ENCODE data around the gene ARHGEF12.

The ARHGEF12 gene

GRCh38 chr11:120517390-120517761 is 181.2 kb downstream of the ARHGEF12 start:
- Mint-ChIP-seq H3K4me3 (no peak overlapping the region), H3K27me3 (peaks cover 55 to 64% of the 10 kb centered on the region in 2 donors), H3K9me3 (no peaks in the 10 kb centered on the region), H3K36me3 (no peaks in the 10 kb centered on the region), H3K4me1 (peaks cover 0 to 3% of the 10 kb centered on the region in 2 donors), H3K27ac (no peak overlapping the region)
- no peak for DNase-seq
- ATAC-seq (replicated peaks), result no peak

GRCh38 chr11:120517801-120518291 is 181.6 kb downstream of the ARHGEF12 start:
- H3K27ac Mint-ChIP-seq, result no peak overlapping the region
- H3K4me3 Mint-ChIP-seq, result no peak overlapping the region
- peaks cover 0 to 3% of the 10 kb centered on the region in 2 donors for H3K4me1 Mint-ChIP-seq
- H3K36me3 Mint-ChIP-seq, result no peaks in the 10 kb centered on the region
- DNase-seq (no peak), ATAC-seq (replicated peaks) (no peak)
- H3K9me3 Mint-ChIP-seq, result no peaks in the 10 kb centered on the region
- peaks cover 50 to 64% of the 10 kb centered on the region in 2 donors for H3K27me3 Mint-ChIP-seq

- Mint-ChIP-seq H3K36me3 (no peaks in the 10 kb centered on the region), H3K9me3 (no peaks in the 10 kb centered on the region), H3K27me3 (peaks cover 51 to 64% of the 10 kb centered on the region in 2 donors), H3K4me3 (no peak overlapping the region), H3K4me1 (peaks cover 0 to 3% of the 10 kb centered on the region in 2 donors), H3K27ac (no peak overlapping the region)
- no peak for DNase-seq
- no peak for ATAC-seq (replicated peaks)
Observed at GRCh38 chr11:120518356-120518755, 182.1 kb downstream of the ARHGEF12 start.

GRCh38 chr11:120519474-120519873 is 183.3 kb downstream of the ARHGEF12 start:
- Mint-ChIP-seq H3K36me3 (no peaks in the 10 kb centered on the region), H3K9me3 (no peaks in the 10 kb centered on the region), H3K4me1 (peaks cover 0 to 3% of the 10 kb centered on the region in 2 donors), H3K4me3 (no peak overlapping the region), H3K27ac (no peak overlapping the region), H3K27me3 (peaks cover 48 to 62% of the 10 kb centered on the region in 2 donors)
- DNase-seq, result no peak
- ATAC-seq (replicated peaks), result no peak

- DNase-seq (no peak), ATAC-seq (replicated peaks) (no peak)
- Mint-ChIP-seq H3K27me3 (peaks cover 48 to 62% of the 10 kb centered on the region in 2 donors), H3K4me1 (peaks cover 0 to 5% of the 10 kb centered on the region in 2 donors), H3K4me3 (no peak overlapping the region), H3K36me3 (no peaks in the 10 kb centered on the region), H3K27ac (no peak overlapping the region), H3K9me3 (no peaks in the 10 kb centered on the region)
Observed at GRCh38 chr11:120520091-120520822, 184.0 kb downstream of the ARHGEF12 start.

GRCh38 chr11:120521176-120521575 is 185.0 kb downstream of the ARHGEF12 start:
- Mint-ChIP-seq H3K36me3 (no peaks in the 10 kb centered on the region), H3K4me3 (no peak overlapping the region), H3K4me1 (peaks cover 0 to 5% of the 10 kb centered on the region in 2 donors), H3K9me3 (no peaks in the 10 kb centered on the region), H3K27me3 (peaks cover 44 to 58% of the 10 kb centered on the region in 2 donors), H3K27ac (no peak overlapping the region)
- DNase-seq (no peak), ATAC-seq (replicated peaks) (no peak)

GRCh38 chr11:120522021-120522420 is 185.8 kb downstream of the ARHGEF12 start:
- no peaks in the 10 kb centered on the region for H3K9me3 Mint-ChIP-seq
- no peak overlapping the region for H3K27ac Mint-ChIP-seq
- no peak overlapping the region for H3K4me3 Mint-ChIP-seq
- H3K4me1 Mint-ChIP-seq, result peaks cover 0 to 2% of the 10 kb centered on the region in 2 donors
- peaks cover 38 to 52% of the 10 kb centered on the region in 2 donors for H3K27me3 Mint-ChIP-seq
- DNase-seq (no peak), ATAC-seq (replicated peaks) (no peak)
- H3K36me3 Mint-ChIP-seq, result no peaks in the 10 kb centered on the region

- H3K9me3 Mint-ChIP-seq, result no peaks in the 10 kb centered on the region
- H3K4me3 Mint-ChIP-seq, result no peak overlapping the region
- H3K27ac Mint-ChIP-seq, result no peak overlapping the region
- no peak for ATAC-seq (replicated peaks)
- no peak for DNase-seq
- H3K27me3 Mint-ChIP-seq, result peaks cover 32 to 46% of the 10 kb centered on the region in 2 donors
- peaks cover 0 to 2% of the 10 kb centered on the region in 2 donors for H3K4me1 Mint-ChIP-seq
- H3K36me3 Mint-ChIP-seq, result no peaks in the 10 kb centered on the region
Observed at GRCh38 chr11:120522736-120523135, 186.5 kb downstream of the ARHGEF12 start.

GRCh38 chr11:120523196-120523595 is 187.0 kb downstream of the ARHGEF12 start:
- Mint-ChIP-seq H3K4me3 (no peak overlapping the region), H3K27me3 (peaks cover 30 to 44% of the 10 kb centered on the region in 2 donors), H3K9me3 (no peaks in the 10 kb centered on the region), H3K4me1 (peaks cover 0 to 2% of the 10 kb centered on the region in 2 donors), H3K27ac (no peak overlapping the region), H3K36me3 (no peaks in the 10 kb centered on the region)
- DNase-seq, result no peak
- ATAC-seq (replicated peaks), result no peak

- Mint-ChIP-seq H3K27me3 (peaks cover 40 to 53% of the 10 kb centered on the region in 2 donors), H3K27ac (no peak overlapping the region)
Observed at GRCh38 chr11:120524536-120525085, 188.4 kb downstream of the ARHGEF12 start.

GRCh38 chr11:120525261-120526171 is 189.3 kb downstream of the ARHGEF12 start:
- no peak overlapping the region for H3K4me3 Mint-ChIP-seq
- H3K27ac Mint-ChIP-seq, result no peak overlapping the region
- H3K9me3 Mint-ChIP-seq, result peaks cover 0 to 3% of the 10 kb centered on the region in 2 donors
- no peaks in the 10 kb centered on the region for H3K36me3 Mint-ChIP-seq
- ATAC-seq (replicated peaks) (no peak), DNase-seq (no peak)
- H3K4me1 Mint-ChIP-seq, result peaks cover 0 to 2% of the 10 kb centered on the region in 2 donors
- peaks cover 35 to 45% of the 10 kb centered on the region in 2 donors for H3K27me3 Mint-ChIP-seq

More at GRCh38 chr11:120524536-120525085, 188.4 kb downstream of the ARHGEF12 start:
- Mint-ChIP-seq H3K4me1 (peaks cover 0 to 2% of the 10 kb centered on the region in 2 donors), H3K36me3 (no peaks in the 10 kb centered on the region), H3K4me3 (no peak overlapping the region), H3K9me3 (peaks cover 0 to 3% of the 10 kb centered on the region in 2 donors)
- DNase-seq (no peak), ATAC-seq (replicated peaks) (no peak)

- Mint-ChIP-seq H3K4me1 (peaks cover 0 to 2% of the 10 kb centered on the region in 2 donors), H3K27me3 (peaks cover 35 to 42% of the 10 kb centered on the region in 2 donors), H3K4me3 (no peak overlapping the region), H3K27ac (no peak overlapping the region), H3K9me3 (peaks cover 0 to 3% of the 10 kb centered on the region in 2 donors), H3K36me3 (no peaks in the 10 kb centered on the region)
- DNase-seq (no peak), ATAC-seq (replicated peaks) (no peak)
Observed at GRCh38 chr11:120526241-120526640, 190.0 kb downstream of the ARHGEF12 start.

- Mint-ChIP-seq H3K4me1 (peaks cover 0 to 2% of the 10 kb centered on the region in 2 donors), H3K9me3 (peaks cover 0 to 3% of the 10 kb centered on the region in 2 donors), H3K27ac (no peak overlapping the region), H3K4me3 (no peak overlapping the region), H3K27me3 (peaks cover 32 to 43% of the 10 kb centered on the region in 2 donors), H3K36me3 (no peaks in the 10 kb centered on the region)
- DNase-seq (no peak), ATAC-seq (replicated peaks) (no peak)
Observed at GRCh38 chr11:120527111-120527761, 191.0 kb downstream of the ARHGEF12 start.

- H3K36me3 Mint-ChIP-seq, result no peaks in the 10 kb centered on the region
- ATAC-seq (replicated peaks) (no peak), DNase-seq (no peak)
- peaks cover 36% of the 10 kb centered on the region in 2 donors for H3K27me3 Mint-ChIP-seq
- peaks cover 0 to 3% of the 10 kb centered on the region in 2 donors for H3K9me3 Mint-ChIP-seq
- H3K4me3 Mint-ChIP-seq, result no peak overlapping the region
- peaks cover 0 to 2% of the 10 kb centered on the region in 2 donors for H3K4me1 Mint-ChIP-seq
- no peak overlapping the region for H3K27ac Mint-ChIP-seq
Observed at GRCh38 chr11:120528749-120529148, 192.5 kb downstream of the ARHGEF12 start.
